ENCODE results near the gene TMEM163.

GRCh38 chr2:134619250-134619649 lies 99.5 kb downstream of the TMEM163 start:
- TF ChIP-seq CTCF (conservative IDR thresholded peaks at IDR 0.05; ENCODE audit: low read length) (no peak), EZH2phosphoT487 (IDR thresholded peaks at IDR 0.05; ENCODE audit: borderline replicate concordance, low read depth, low read length) (no peak)

Measured in OCI-LY7 (cell line).